Activated T-helper 9 cell treated with anti-CD3 and anti-CD28 coated beads, Interleukin-2, amount 50 U/mL, for 16 hours (primary cell): ENCODE measurements around the gene MFSD6.
"Not testable (repeated sequence)": the region's sequence is repeated elsewhere in the genome, so short reads cannot be mapped to it uniquely, and the experiment has no call there.

Experiments
- DNase-seq: peaks from one replicate; pipeline ENCODE4 v3.0.0-alpha.2; 2020; ENCODE audit warnings: low read depth

MFSD6 gene

DNA sequence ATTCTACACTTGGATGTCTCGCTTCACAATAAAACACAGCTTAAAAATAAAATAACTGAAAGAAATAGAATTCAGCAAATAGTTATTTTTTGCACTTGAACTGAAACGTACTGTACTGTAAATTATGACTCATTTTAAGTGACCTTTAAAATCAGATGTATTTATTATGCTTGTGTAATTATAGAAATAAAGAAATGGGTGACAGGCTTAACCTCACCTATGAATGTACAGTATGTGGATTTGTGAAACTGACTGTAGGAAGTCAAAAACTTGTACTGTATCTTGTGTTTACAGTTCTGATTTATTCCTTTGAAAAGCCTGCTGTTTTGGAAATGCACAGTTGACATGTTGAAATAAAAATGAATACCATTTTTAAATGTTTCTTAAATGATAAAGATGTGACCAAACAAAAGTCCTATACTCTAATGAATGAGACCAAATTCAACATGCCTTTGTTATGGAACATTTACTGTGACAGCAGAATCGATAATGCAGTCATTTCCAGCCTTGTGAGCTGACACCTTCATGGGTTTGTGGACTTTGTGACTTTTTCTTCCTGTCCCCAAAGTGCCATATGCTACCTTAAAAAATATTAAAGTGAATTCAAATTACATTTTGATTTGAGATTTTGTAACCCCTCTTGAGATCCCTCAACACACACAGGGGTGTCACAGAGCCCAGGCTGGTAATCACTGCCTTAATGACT lies 93.7 kb downstream of the MFSD6 start:
- DNase-seq = no peak

DNA sequence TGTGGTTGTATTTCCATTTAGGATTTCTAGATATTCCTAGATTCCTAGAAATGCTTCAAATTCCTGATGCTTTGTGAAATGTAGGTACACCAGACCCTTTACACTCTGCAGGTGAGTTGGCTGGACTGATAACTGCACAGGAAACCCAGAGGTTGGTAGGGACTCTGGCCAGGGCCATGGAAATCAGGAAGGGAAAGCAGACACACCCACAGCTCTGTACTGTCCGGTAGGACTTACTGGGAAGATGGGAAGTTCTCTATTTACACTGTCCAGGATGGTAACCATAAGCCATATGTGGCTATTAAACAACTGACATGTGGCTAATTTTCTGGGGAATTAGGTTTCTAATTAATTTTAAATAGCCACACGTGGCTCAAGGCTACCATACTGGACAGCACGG lies 94.9 kb downstream of the MFSD6 start:
- no peak for DNase-seq

- no peak for DNase-seq
Measured at GRCh38 chr2:190504912-190505311, 96.8 kb downstream of the MFSD6 start.

DNA sequence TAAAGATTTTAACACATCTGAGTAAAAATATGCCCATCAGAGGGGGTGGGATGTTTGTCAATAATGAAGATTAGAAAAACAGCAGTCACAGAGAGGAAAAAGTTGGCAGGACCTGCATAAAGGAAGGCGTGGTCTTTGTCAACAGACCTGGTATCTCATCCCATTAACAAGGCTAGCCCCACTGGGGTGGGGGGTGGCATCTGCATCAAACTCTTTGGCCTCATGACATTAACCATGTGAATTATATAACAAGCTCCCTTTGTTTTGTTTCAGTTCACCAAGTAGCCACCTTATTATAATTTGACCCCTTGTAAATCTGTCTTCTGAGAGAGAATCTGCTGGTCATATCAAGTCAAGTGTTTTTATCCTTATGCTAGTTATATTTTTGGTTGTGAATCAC lies 97.5 kb downstream of the MFSD6 start:
- DNase-seq = no peak

DNA sequence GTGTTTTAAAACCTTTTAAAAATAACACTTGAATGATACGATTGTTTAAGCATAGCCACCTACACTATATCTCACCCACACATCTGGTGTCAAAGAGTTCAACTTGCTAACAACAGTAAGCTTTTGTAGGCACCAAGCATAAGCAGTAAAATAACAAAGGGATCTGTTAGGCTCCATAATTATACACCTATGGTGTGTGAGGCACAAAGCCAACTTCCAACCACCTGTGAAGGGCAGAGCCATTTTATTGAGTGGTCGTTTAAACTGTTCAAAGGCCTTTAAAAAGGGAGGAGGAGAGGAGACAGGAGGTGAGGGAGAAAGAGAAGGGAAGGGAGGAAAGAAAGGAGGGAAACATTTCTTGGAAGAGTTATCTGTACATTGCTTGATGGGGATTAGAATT lies 98.5 kb downstream of the MFSD6 start:
- DNase-seq = no peak

DNA sequence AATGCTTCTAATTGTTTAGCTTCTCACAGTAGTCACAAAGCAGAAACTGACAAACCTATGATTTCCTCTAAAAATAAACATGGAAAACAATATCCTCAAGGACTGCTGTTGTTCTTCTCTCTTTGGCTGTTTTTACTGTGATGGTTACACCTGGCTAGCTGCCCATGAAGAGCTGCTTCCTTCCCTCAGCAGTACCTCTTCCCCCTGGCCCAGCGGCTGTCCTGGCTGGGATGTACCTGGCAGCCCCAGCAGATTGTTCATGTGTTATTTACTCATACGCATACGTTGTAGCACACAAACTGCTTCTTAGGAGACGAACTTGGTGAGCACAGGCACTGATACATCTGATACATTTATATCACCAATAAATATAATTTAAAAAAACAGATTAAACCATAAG lies 99.0 kb downstream of the MFSD6 start:
- DNase-seq = no peak

- not testable (repeated sequence) for DNase-seq
Measured at GRCh38 chr2:190509895-190510294, 101.7 kb downstream of the MFSD6 start.

GRCh38 chr2:190511104-190511503 lies 102.9 kb downstream of the MFSD6 start:
- DNase-seq = no peak

DNA sequence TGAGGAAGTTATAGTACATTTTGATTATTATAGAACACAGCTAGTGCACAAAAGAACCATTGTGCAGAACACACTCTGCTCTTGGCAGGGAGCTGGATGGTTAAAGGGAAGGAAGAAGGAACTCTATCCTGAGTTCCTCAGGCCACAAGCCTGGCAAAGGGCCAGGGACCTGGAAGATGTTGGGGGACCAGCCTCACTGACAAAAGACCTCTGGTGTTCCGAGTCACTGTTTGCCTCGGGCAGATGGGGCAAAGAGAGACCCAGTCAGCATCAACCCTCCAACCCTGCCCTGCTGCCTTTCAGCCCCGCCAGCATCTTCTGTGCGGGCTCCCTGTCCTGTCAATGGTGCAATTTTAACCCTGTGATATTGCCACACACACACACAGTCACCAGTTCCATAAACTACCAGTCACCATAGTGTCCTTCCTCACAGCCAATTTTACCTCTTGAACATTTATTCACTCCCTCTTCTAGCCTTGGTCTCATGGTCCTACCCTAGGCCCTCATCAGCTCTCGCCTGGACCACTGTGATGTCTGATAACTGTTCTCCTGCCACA lies 104.5 kb downstream of the MFSD6 start:
- no peak for DNase-seq

- DNase-seq = no peak
Measured at GRCh38 chr2:190513877-190514276, 105.7 kb downstream of the MFSD6 start.

DNA sequence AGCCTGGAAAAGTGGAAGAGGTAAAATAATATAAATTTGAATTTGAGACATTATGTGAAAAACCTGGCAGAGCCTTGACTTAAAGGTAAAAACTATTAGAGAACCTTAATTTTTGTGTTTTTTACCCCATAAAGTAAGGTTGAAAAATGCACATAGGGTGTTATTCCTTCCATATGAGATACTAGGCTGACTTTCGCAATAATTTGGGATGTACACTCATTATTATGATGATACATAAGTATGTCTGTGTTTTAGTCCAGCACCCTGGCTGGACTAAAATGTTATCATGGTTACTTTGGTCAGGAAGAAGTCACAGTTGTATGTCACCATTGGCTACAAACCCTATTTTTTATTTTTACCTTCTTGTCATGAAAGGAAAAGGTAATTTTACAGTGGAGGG lies 106.5 kb downstream of the MFSD6 start:
- DNase-seq = no peak

GRCh38 chr2:190515687-190516086 lies 107.5 kb downstream of the MFSD6 start:
- no peak for DNase-seq

DNA sequence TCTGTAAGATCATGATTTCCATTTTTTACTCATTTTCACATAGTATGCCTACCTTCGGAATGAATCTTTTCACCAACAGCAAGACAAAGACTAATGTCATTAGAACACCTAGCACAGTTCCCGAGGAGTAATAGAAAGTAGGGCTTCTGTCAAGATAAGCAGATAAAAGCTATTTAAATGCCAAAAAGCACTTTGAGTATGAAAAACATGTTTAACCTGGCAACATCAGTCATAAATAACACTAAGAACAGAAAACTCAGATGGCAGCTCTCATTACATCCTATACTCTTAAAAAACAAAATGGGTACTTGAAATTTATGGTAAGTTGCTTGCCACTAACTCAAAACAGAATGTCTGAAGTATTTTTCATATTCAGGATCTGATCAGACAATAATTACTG lies 109.3 kb downstream of the MFSD6 start:
- DNase-seq = no peak

DNA sequence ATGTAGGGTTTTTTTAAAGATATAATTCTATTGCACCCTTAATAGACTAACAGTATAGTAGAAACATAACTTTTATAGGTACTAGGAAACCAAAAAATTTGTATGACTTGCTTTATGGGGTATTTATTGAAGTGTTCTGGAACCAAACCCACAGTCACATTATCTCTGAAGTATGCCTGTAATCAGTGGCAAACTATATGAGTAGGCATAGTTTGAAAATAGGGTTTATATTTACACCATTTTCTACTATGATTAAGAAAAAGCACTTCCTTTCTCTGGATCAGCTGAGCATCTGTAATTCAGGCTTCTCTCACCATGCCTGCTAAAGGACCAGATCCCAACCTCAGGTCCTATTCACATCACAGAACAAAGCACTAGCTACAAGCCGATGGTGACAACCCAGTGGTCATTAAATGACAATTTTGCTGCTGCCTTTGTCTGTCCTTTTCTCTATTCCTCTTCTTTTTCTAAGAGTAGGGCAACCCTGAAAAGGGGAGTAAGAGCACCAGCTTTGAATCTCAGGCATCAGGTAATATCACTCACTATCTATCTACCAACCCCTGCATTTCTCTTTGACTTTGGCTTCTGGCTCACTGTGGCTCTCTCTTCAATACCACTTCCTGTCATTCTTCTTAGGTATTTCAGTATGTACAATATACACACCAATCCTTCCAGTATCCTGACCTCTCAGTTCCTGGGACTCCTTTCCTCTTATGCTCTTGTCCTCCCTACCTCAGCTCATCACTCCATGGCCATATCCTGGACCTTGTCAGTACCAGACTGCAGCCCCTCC lies 112.0 kb downstream of the MFSD6 start:
- DNase-seq = no peak

DNA sequence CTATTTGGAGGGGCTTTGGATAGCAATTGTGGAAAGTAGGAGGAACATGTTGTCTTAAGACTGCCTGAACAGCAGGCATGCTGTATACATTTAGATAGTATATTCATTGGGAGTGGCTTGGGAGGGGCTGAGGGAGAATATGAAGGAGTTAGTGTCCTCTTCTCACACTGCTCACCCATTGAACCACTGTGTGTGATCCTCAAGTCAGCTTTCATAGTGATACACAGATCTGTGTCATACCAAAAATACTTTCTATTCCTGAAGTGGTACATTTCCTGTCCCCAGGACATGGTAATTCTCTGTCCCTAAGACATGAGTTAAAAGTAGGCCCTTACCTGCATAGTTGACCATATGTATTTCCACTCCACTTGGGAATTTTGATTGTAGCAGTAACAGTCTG lies 116.8 kb downstream of the MFSD6 start:
- no peak for DNase-seq

DNA sequence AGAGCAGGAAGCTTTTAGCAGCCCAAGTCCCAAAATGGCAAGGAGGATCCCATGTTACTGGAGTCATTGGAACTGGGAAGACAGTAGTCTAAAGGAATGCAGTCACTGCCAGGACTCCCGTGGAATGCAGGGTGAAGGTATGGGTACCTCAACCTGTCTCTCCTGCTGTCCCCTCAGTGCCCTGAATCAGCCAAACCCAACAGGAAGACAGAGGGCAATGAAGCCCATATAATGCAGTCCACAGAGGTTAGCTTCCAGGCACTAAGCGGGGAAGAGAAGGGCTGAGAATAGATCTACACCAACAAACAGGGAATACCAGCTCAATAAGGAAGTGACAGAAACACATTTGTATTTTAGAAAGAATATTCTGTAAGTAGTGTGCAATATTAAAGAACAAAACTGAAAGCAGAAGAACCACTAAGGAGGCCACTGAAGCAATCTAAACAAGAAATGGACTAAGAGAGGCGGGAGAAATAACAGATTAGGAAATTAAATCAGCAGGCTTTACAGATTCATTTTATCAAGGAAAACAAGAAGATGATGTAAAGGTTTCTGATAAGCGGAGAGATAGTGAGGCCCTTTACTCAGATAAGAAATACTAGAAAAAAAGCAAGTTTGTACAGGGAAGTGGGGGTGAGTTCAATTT lies 118.1 kb downstream of the MFSD6 start:
- no peak for DNase-seq

- no peak for DNase-seq
Measured at GRCh38 chr2:190527214-190527613, 119.1 kb downstream of the MFSD6 start.

DNA sequence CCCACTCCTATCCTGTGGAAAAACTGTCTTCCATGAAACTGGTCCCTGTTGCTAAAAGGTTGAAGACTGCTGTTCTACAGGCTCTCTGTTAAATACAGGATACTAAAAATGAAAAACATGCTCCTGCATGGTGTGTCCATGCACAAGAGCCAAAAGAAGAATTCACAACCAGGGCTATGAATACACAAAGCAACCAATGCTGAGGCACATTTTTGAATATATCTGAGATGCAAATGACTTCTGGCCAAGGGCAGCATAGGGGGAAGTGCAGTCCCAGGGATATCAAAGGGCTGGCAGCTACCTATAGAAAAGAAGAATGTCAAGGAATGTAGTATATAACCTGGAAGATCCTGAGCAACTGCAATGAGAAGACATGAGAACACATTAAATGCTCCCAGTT lies 119.8 kb downstream of the MFSD6 start:
- no peak for DNase-seq

GRCh38 chr2:190528521-190529001 lies 120.4 kb downstream of the MFSD6 start:
- DNase-seq = no peak

- no peak for DNase-seq
Measured at GRCh38 chr2:190529486-190530247, 121.5 kb downstream of the MFSD6 start.

DNA sequence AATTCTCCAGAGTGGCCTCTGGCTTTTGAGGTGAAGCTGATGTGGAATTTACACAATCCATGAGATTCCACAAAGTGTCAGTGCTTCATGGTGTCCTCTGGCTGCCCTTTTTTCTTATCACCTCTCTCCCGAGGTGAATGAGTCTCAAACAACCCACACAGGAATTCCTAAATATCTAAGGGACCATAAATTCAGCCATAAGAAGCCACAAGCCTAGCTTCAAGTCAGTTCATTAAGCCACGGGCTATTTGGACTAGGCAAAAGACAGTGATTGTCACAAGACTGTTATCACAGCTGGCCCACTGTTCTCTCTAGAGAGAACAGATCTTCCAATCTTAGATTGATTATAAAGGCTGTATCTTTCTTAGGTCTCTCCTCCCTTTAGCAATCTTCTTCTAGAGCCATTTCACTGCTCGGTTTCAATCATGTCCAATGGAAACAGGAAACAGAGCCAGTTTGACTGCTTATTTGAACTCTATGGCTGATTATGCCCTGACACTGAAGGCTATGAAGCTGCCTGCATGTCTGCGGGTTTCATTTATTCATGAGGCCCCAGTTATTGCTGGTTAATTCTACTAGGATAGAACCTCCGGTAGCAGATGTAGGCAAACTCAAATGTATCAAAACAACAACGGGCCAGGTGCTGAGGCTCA lies 122.2 kb downstream of the MFSD6 start:
- no peak for DNase-seq
